Neural progenitor cell (in vitro differentiated cells): Measurements from ENCODE around the gene TM9SF2. TPM values are rescaled to one million over a fixed set of nuclear protein-coding genes. Genes with fewer than 3 reads are reported as not detected.

Experiments used
- DNase-seq: peaks from one replicate; pipeline ENCODE4 v3.0.0-alpha.2; 2016; ENCODE audit warnings: low spot score
- H2AFZ ChIP-seq: fragments of 200-600 bp; sonication (generic); replicated peaks from 2 replicates; pipeline ENCODE4 v1.6.1; 2016; ENCODE audit warnings: antibody characterized with exemption
- H3F3A ChIP-seq: fragments of 200-600 bp; sonication (generic); 2 replicates; pipeline ENCODE4 v1.6.1; 2016; ENCODE audit warnings: antibody characterized with exemption, low read depth
- H3K27ac ChIP-seq: fragments of 200-600 bp; sonication (generic); 2 replicates; pipeline ENCODE4 v1.5.1; 2016; ENCODE audit warnings: mild to moderate bottlenecking
- H3K27me3 ChIP-seq: fragments of 200-600 bp; sonication (generic); 2 replicates; pipeline ENCODE4 v1.6.1; 2016; ENCODE audit warnings: mild to moderate bottlenecking, moderate library complexity
- H3K36me3 ChIP-seq: fragments of 200-600 bp; sonication (generic); 2 replicates; pipeline ENCODE4 v1.5.1; 2016
- H3K4me1 ChIP-seq: fragments of 200-600 bp; sonication (generic); 2 replicates; pipeline ENCODE4 v1.6.1; 2016; ENCODE audit warnings: mixed run types
- H3K4me2 ChIP-seq: fragments of 200-600 bp; sonication (generic); 2 replicates; pipeline ENCODE4 v1.6.1; 2016
- H3K4me3 ChIP-seq: fragments of 200-600 bp; sonication (generic); 2 replicates; pipeline ENCODE4 v1.5.1; 2016
- H3K79me2 ChIP-seq: fragments of 200-600 bp; sonication (generic); 2 replicates; pipeline ENCODE4 v1.6.1; 2016; ENCODE audit warnings: low read depth
- H3K9ac ChIP-seq: fragments of 200-600 bp; sonication (generic); 2 replicates; pipeline ENCODE4 v1.6.1; 2016
- H3K9me3 ChIP-seq: fragments of 200-600 bp; sonication (generic); 2 replicates; pipeline ENCODE4 v1.5.1; 2016; ENCODE audit warnings: low read depth
- H4K20me1 ChIP-seq: fragments of 200-600 bp; sonication (generic); 2 replicates; pipeline ENCODE4 v1.6.1; 2016; ENCODE audit warnings: low read depth
- H3K27ac Mint-ChIP-seq: 3 replicates; pipeline ENCODE4 v1.8.0; 2021; ENCODE audit warnings: mixed read lengths
- H3K27me3 Mint-ChIP-seq: 2 replicates; pipeline ENCODE4 v1.8.0; 2022; ENCODE audit warnings: low read depth, mild to moderate bottlenecking, inconsistent platforms, moderate library complexity, mixed read lengths; ENCODE audit not compliant: insufficient read depth
- H3K36me3 Mint-ChIP-seq: 3 replicates; pipeline ENCODE4 v1.8.0; 2021; ENCODE audit warnings: mixed read lengths
- H3K4me1 Mint-ChIP-seq: 3 replicates; pipeline ENCODE4 v1.8.0; 2021; ENCODE audit warnings: mixed read lengths
- H3K4me3 Mint-ChIP-seq: 3 replicates; pipeline ENCODE4 v1.8.0; 2021; ENCODE audit warnings: mild to moderate bottlenecking, moderate library complexity, mixed read lengths
- H3K9me3 Mint-ChIP-seq: 3 replicates; pipeline ENCODE4 v1.8.0; 2020; ENCODE audit warnings: mixed read lengths
- EZH2 ChIP-seq: fragments of 200-600 bp; sonication (generic); IDR thresholded peaks from 2 replicates; pipeline ENCODE4 v1.6.1; 2017; ENCODE audit warnings: antibody characterized with exemption, mild to moderate bottlenecking, moderate library complexity
- EZH2phosphoT487 ChIP-seq: fragments of 200-600 bp; sonication (generic); IDR thresholded peaks from 2 replicates; pipeline ENCODE4 v1.6.1; 2017; ENCODE audit warnings: antibody characterized with exemption
- total RNA-seq: library from RNA; depleted of rRNA; stranded (reverse); fragments of >200 nt; gene quantifications from 2 replicates; pipeline ENCODE4 v1.2.3, GENCODE V29; 2015; ENCODE audit warnings: low replicate concordance
- TF ChIP-seq, protein P1 (sequence below): fragments of 200-600 bp; sonication (generic); IDR thresholded peaks from 2 replicates; pipeline ENCODE4 v1.5.1; 2017; ENCODE audit warnings: antibody characterized with exemption, mild to moderate bottlenecking

The TM9SF2 gene
- total RNA-seq, 1 donor from 2014 or later, result 128 TPM

- no peak overlapping the region for H2AFZ ChIP-seq
- H3K4me3 Mint-ChIP-seq, result no peak overlapping the region
- no peak overlapping the region for H3K4me3 ChIP-seq
- peaks cover 9% of the 10 kb centered on the region for H3K36me3 ChIP-seq
- H3K9me3 ChIP-seq, result no peaks in the 10 kb centered on the region
- H3K9ac ChIP-seq, result no peak overlapping the region
- TF ChIP-seq, protein P1, sequence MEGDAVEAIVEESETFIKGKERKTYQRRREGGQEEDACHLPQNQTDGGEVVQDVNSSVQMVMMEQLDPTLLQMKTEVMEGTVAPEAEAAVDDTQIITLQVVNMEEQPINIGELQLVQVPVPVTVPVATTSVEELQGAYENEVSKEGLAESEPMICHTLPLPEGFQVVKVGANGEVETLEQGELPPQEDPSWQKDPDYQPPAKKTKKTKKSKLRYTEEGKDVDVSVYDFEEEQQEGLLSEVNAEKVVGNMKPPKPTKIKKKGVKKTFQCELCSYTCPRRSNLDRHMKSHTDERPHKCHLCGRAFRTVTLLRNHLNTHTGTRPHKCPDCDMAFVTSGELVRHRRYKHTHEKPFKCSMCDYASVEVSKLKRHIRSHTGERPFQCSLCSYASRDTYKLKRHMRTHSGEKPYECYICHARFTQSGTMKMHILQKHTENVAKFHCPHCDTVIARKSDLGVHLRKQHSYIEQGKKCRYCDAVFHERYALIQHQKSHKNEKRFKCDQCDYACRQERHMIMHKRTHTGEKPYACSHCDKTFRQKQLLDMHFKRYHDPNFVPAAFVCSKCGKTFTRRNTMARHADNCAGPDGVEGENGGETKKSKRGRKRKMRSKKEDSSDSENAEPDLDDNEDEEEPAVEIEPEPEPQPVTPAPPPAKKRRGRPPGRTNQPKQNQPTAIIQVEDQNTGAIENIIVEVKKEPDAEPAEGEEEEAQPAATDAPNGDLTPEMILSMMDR, result no peak
- no peak for TF ChIP-seq EZH2
- TF ChIP-seq EZH2phosphoT487, result no peak
- H3K27ac Mint-ChIP-seq, result no peak overlapping the region
- no peaks in the 10 kb centered on the region for H3K79me2 ChIP-seq
- H3K9me3 Mint-ChIP-seq, result no peaks in the 10 kb centered on the region
- no peak overlapping the region for H3K4me2 ChIP-seq
- H3K27me3 Mint-ChIP-seq, result peaks cover 2% of the 10 kb centered on the region
- H3K27ac ChIP-seq, result no peak overlapping the region
- H3K36me3 Mint-ChIP-seq, result peaks cover 27% of the 10 kb centered on the region
- no peak for DNase-seq
- H4K20me1 ChIP-seq, result no peaks in the 10 kb centered on the region
- H3K4me1 Mint-ChIP-seq, result peaks cover 12% of the 10 kb centered on the region
- peaks cover 7% of the 10 kb centered on the region for H3K4me1 ChIP-seq
- peaks cover 12% of the 10 kb centered on the region for H3F3A ChIP-seq
- H3K27me3 ChIP-seq, result no peaks in the 10 kb centered on the region
Observed at GRCh38 chr13:99525967-99526366, 24.7 kb downstream of the TM9SF2 start.

DNA sequence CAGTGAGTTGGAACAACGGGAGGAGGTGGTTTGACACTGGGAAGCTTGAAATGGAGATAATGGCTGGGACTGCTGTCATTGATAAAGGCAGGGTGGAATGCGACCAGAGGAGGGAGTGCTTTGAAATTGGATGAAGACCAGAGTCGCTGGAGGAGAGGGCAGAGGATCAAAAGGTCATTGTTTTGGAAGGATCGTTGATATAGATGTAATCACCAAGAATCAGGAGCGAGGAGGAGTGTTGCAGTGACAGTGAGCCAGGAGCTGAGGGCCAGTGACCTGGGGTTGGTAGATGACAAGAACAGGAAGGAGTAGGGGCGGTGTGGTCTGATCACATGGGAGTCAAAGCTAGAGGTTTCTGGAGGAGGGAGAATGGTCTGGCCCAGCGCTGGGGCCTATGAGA lies 25.3 kb downstream of the TM9SF2 start:
- H3F3A ChIP-seq, result peaks cover 12% of the 10 kb centered on the region
- no peak overlapping the region for H3K4me2 ChIP-seq
- peak; percentile 5 for DNase-seq
- H4K20me1 ChIP-seq, result no peaks in the 10 kb centered on the region
- H3K9ac ChIP-seq, result no peak overlapping the region
- peak overlapping the region; percentile 15 for H3K27ac Mint-ChIP-seq
- no peaks in the 10 kb centered on the region for H3K9me3 ChIP-seq
- H3K4me3 Mint-ChIP-seq, result no peak overlapping the region
- TF ChIP-seq EZH2phosphoT487 (no peak), EZH2 (no peak)
- TF ChIP-seq, protein P1, result no peak
- peaks cover 9% of the 10 kb centered on the region for H3K36me3 ChIP-seq
- no peak overlapping the region for H2AFZ ChIP-seq
- no peak overlapping the region for H3K4me3 ChIP-seq
- no peaks in the 10 kb centered on the region for H3K79me2 ChIP-seq
- H3K4me1 ChIP-seq, result peaks cover 7% of the 10 kb centered on the region
- peaks cover 2% of the 10 kb centered on the region for H3K27me3 Mint-ChIP-seq
- no peak overlapping the region for H3K27ac ChIP-seq
- no peaks in the 10 kb centered on the region for H3K27me3 ChIP-seq
- no peaks in the 10 kb centered on the region for H3K9me3 Mint-ChIP-seq
- peaks cover 12% of the 10 kb centered on the region for H3K4me1 Mint-ChIP-seq
- peaks cover 25% of the 10 kb centered on the region for H3K36me3 Mint-ChIP-seq

DNA sequence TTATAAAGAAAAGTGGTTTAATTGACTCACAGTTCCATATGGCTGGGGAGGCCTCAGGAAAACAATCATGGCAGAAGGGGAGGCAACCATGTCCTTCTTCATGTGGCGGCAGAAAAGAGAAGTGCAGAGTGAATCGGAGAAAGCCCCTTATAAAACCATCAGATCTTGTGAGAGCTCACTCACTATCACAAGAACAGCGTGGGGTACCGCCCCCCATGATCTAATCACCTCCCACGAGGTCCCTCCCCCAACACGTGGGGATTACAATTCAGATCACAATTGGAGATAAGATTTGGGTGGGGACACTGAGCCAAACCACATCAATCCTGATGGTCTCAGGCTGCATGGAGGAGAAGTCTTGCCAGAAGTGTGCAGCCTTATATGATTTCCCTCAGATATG lies 26.0 kb downstream of the TM9SF2 start:
- Histone ChIP-seq H3K27me3 (no peaks in the 10 kb centered on the region), H3K4me2 (no peak overlapping the region), H3K27ac (no peak overlapping the region), H3K4me3 (no peak overlapping the region), H3K79me2 (no peaks in the 10 kb centered on the region), H3K36me3 (peaks cover 9% of the 10 kb centered on the region), H3K9me3 (no peaks in the 10 kb centered on the region), H4K20me1 (no peaks in the 10 kb centered on the region), H2AFZ (no peak overlapping the region), H3K9ac (no peak overlapping the region), H3K4me1 (peaks cover 7% of the 10 kb centered on the region), H3F3A (peaks cover 12% of the 10 kb centered on the region)
- H3K9me3 Mint-ChIP-seq, result no peaks in the 10 kb centered on the region
- no peak overlapping the region for H3K4me3 Mint-ChIP-seq
- no peak for DNase-seq
- H3K27ac Mint-ChIP-seq, result no peak overlapping the region
- peaks cover 2% of the 10 kb centered on the region for H3K27me3 Mint-ChIP-seq
- TF ChIP-seq, protein P1, result no peak
- TF ChIP-seq EZH2, result no peak
- H3K36me3 Mint-ChIP-seq, result peaks cover 29% of the 10 kb centered on the region
- H3K4me1 Mint-ChIP-seq, result peaks cover 12% of the 10 kb centered on the region
